ENCODE data around the gene MCCC2.
A peak's percentile ranks its signal among the peaks of the same experiment; 100 is the strongest.
"Not testable (repeated sequence)": the region's sequence is repeated elsewhere in the genome, so short reads cannot be mapped to it uniquely, and the experiment has no call there.

The MCCC2 gene

DNA sequence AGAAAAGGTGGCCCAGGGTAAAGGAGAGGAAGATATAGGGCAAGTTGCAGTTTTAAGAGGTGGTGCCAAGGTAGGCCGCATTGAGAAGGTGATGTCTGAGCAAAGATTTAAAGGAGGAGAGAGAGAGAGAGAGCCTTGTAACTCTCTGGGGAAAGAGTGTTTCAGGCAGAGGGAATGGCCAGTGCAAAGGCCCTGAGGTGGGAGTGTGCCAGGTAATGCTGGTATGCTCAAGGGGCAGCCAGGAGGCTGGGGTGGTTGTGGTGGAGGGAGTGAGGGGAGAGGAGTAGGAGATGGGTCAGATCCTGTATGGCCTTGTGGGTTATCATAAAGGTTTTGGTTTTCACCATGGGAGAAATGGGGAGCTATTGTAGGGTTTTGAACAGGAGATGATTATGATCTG, 9.9 kb downstream of the MCCC2 start:
- DNase-seq (ENCODE audit: low read depth in 2 of 2) = no peak

DNA sequence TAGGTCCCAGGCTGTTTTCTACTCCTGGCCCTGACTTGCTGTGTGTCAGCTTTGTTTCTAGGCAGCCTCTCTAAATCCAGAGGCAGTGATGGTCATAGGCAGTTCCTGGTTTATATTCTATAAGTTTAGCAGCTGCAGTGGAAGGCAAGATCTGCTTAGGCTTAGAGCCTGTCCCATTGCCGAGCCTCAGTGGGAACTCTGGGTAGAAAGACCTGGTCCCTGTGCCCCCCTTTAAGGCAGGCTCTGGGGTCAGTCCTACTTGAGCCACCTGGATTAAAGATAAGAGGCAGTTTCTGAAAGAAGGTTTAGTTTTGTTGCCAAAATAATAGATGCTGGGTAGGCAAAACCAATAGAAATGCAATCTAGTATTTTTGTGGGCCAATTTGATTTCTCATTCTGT, 13.6 kb downstream of the MCCC2 start:
- no peak for DNase-seq (ENCODE audit: low read depth in 2 of 2)

DNA sequence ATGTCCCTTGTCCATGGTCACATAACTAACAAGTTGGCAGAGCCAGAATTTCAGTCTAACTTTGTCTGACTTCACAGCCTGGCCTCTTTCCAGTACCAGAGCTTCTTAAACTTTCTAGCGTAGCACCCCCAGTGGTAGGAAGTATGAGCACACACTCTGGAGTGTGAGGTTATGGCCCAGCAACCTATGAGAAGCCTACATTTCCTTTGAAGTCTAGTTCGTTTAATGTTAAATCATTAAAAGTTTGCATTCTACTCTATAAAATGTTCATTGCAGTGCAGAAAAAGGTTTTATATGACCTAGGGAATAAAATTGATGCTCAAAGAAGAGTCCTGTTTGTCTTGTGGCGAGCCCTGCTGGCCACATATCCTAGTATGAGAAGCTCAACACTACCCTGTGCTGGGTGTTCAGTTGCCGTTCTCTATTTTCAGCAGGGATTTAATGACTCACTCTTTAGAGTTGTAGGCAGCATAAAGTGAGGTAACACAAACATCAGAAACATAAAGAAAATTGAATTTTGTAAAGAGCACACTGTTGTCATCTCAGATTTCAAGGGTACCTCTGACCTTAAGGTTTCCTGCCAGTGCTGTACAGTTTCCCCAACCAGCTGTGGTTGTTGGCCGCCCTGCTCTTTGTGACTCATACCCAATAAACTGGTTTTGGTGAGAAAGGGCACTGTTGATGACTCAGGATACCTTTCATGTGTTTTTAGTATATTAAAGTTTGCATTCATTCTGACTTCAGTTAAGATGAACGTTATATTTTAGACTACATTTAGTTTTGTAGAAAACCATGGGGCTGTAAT, 14.3 kb downstream of the MCCC2 start:
- peak; percentile 29 to 37 for DNase-seq (ENCODE audit: low read depth in 2 of 2)

DNA sequence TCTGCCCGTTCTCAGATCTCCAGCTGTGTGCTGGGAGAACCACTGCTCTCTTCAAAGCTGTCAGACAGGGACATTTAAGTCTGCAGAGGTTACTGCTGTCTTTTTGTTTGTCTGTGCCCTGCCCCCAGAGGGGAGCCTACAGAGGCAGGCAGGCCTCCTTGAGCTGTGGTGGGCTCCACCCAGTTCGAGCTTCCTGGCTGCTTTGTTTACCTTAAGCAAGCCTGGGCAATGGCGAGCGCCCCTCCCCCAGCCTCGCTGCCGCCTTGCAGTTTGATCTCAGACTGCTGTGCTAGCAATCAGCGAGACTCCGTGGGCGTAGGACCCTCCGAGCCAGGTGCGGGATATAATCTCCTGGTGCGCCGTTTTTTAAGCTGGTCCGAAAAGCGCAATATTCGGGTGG, 22.8 kb downstream of the MCCC2 start:
- DNase-seq (ENCODE audit: low read depth in 2 of 2) = not testable (repeated sequence)

DNA sequence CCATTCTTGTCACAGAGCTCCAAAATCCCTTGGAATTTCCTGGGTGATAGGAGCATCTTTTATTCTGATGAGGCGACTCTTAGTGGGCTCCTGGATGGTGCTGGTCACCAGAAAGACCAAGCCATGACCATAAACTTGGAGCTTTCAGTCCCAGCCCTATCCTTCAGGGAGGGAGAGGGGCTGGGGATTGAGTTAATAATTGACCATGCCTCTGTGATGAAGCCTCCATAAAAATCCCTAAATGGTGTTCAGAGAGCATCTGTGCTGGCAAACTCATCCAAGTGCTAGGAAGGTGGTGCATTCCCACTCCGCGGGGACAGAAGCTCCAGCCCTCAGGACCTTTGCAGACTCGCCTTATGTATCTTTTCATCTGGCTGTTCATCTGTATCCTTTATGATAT, 28.7 kb downstream of the MCCC2 start:
- no peak for DNase-seq (ENCODE audit: low read depth in 2 of 2)

DNA sequence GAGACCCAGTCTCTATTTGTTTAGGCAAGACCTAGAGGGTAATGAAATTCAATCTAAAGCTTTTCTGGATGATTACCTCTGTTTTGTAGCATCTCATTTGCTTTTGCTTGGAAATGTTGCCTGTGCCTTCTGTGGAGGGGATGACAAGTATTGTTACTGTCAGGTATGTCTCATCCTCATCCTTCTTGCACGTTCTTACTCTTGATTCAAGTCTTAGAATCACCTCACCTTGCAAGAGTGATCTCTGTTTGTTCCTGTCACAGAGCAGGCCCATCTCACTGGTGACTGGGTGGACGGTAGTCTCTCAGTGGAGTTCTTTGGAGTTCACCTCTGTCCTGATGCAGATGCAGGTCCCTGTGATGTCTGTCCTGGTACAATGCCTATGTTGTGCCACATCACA, 33.5 kb downstream of the MCCC2 start:
- no peak for DNase-seq (ENCODE audit: low read depth in 2 of 2)

DNA sequence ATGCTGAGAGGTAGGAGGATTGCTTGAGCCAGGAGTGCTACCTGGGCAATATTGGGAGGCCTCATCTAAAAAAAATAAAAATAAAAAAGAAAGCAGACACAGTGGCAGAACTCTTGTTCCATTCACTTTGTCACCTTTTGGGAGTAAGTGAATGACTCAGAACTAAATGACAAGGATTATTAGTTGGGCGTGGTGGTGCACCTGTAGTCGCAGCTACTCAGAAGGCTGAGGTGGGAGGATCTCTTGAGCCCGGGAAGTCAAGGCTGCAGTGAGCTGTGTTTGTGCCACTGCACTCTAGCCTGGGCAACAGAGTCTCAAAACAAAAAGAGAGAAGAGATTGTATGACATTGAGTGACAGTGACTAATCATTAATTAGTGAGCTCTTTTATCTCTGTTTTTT, 34.1 kb downstream of the MCCC2 start:
- DNase-seq (ENCODE audit: low read depth in 2 of 2) = no peak

DNA sequence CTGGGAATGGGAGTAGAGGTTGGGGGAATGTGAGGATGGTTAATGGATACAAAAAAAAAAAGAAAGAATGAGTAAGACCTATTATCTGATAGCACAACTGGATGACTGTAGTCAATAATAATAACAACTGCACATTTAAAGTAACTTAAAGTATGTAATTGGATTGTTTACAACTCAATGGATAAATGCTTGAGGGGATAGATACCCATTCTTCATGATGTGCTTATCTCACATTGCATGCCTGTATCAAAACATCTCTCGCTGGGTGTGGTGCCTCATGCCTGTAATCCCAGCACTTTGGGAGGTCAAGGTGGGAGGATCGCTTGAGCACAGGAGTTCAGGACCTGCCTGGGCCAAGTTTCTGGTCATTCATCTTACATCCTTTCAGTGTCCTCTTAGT, 34.6 kb downstream of the MCCC2 start:
- DNase-seq (ENCODE audit: low read depth in 2 of 2) = no peak

DNA sequence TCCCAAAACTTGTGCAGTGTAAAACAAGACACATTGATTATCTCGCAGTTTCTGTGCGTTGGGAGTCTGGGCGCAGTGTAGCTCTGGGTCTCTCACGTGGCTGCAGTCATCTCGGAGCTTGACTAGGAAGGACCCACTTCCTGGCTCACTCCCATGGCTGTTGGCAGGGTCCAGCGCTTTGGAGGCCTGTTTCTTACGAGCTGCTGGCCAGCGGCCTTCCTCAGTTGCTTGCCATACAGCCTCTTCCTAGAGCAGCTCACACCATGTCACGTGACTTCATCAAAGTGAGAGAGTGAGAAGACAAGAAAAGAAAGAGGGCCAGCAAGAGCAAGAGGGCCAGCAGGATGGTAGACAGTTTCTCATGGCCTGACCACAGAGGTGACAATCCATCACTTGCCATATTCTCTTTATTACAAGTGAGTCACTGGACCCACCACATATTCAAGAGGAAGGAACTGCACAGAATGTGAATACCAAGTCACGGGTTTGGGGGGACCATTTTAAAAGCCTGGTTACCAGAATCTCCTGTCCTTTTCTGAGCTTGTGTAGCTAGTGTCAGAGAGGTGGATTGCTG, 36.2 kb downstream of the MCCC2 start:
- DNase-seq (ENCODE audit: low read depth in 2 of 2) = no peak

DNA sequence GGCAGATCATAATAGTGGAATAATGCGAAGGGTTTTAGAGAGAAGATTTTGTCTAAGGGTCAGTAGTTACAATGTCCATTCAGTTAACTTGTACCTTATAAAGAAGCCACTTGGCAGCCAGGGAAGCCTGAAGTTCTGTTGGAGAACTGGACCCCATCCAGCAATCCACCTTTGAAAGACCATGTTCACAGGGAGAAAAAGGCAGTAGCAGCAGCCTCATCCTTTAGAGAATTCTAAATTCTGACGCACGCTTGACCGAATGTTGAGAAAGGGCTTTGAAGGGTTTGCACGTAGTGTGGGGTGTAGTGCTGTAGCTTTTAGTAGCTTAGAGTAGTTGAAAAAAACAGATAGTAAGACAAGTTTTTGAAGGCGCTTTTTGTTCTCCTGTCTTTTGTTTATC, 42.8 kb downstream of the MCCC2 start:
- no peak for DNase-seq (ENCODE audit: low read depth in 2 of 2)

DNA sequence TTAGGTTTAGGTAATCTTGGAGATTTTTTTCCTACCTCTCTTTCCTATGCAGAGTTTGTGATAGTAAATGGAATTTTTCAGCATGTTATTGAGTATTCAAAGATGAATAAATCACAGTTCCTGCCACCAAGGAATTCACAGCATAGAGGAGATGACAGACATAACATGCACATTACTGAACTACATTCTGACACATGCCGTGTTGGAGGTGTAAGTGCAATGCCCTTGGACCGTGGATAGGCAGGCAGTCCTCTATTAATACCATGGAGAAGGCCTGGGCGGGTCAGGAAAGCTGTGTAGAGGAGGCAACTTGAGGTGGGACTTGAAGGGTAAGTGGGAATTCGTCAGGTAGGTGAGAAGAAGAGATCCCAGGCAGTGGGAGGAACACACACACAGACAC, 43.9 kb downstream of the MCCC2 start:
- DNase-seq (ENCODE audit: low read depth in 2 of 2) = no peak

DNA sequence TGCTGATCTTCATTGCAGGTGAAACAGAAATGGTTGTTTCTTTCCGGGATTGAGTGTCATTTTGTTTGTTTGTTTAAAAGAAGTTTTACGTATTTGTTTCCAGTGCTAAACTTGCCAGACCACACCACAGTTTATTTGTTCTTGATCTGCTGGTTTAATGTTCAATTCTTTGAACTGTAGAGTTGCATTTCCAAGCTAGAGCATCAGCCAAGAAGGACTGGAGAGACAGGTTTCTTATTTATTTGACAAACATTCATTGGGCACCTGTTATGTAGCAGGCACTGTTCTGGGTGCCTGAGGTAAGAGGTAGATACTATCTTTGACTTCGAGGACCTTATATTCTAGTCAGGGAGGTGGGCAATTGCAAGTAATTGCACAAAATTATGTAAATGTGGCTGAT, 45.0 kb downstream of the MCCC2 start:
- DNase-seq (ENCODE audit: low read depth in 2 of 2) = no peak

DNA sequence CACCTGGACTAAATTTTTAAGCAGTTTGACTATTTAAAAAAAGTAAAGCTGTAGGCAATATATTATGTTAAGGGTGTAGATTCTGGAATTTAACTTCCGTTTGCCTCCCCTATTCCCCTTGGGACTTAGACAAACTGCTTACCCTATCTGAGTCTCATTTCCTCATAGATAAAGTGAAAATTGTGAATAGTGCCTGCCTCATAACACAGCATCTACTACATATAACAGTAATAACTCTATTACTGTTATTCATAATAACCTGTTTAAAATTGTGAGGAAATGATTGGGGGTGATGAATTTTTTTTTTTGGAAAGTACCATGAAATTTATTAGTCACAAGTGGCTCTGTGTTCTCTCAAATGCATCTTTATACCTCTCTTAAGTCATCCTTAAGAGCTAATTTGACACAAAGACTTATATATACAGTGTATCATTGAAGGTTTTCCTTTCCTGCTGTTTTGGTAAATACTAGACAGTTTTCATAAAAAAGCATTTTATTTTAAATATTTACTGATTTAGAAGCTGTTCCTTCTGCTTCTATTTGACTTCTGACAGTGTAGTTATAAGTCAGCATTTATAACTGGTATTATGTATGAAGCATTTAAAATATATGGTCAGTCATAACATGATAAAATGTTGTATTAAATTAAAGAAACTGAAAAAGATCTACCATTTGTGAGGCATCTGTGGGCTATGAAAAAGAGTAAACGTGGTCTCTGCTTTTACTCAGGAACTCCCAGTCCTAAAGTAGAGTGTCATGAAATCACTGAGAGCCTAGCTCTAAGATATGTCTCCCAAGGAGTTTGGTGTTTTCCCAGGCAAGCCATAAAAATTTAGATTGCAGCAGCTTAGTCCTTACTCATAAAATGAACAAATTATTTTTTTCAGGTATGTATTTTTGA, 46.4 kb downstream of the MCCC2 start:
- no peak for DNase-seq (ENCODE audit: low read depth in 2 of 2)

DNA sequence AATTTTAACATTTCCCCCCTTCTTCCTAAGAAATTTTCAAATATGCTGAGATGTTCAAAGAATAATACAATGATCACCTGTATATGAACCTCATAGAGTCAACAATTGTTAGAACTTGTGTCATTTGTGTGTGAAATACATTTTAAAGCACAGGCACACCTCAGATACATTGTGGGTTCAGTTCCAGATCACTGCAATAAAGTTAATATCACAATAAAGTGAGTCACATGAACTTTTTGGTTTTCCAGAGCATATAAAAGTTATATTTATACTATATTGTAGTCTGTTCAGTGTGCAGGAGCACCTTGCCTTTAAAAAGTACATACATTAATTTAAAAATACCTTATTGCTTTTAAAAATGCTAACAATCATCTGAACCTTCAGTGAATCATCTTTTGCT, 50.0 kb downstream of the MCCC2 start:
- DNase-seq (ENCODE audit: low read depth in 2 of 2) = no peak

DNA sequence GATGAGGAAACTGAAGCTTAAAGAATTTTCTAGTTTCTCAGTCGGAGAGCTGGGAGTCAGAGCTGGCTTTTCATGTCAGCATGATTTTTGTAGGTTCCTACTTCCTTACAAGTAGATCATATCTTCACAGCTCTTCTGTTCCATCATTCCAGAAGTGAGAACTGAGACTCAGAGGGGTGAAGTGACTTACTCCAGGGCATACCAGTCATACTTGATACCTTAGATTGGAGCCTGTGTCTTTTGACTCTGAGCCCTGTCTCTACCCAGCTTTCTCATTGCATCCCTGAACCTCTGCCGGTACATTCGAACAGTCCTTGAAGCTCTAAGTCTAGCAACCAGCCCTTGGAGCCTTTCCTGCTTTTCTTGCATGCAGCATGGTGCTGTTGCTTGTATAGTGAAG, 53.3 kb downstream of the MCCC2 start:
- no peak for DNase-seq (ENCODE audit: low read depth in 2 of 2)

DNA sequence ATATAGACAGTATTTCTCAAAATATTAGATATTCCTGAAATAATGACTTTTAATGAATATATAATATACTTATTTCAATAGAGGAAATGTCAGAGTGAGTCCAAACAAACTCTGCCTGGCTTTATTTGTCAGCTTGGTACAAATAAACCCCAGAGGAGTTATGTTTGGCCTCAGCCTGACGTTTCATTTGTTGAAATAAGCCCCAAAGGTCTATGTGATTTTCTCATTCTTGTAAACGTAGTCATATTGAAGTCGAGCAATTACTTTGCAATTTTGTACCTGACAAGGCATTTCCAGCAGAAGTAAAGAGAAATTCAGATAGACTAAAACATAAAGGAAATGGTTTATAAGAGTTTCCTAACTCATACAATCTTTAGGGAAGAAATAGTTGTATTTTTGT, 57.9 kb downstream of the MCCC2 start:
- DNase-seq (ENCODE audit: low read depth in 2 of 2) = no peak

DNA sequence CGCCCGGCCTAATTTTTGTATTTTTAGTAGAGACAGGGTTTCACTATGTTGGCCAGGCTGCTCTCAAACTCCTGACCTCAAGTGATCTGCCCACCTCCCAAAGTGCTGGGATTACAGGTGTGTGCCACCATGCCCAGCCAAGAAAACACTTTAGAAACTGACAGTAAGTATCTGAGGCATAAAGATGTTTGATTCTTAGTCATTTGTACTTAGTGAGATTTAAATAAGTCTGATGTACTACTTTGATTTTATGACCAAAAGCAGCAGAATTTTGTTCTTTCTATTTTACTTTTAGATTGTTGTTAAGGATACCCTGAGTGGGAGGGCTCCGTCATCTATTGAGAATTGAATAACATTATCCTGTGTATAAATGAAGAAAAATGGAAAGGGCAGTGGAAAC, 63.8 kb downstream of the MCCC2 start:
- not testable (repeated sequence) for DNase-seq (ENCODE audit: low read depth in 2 of 2)

DNA sequence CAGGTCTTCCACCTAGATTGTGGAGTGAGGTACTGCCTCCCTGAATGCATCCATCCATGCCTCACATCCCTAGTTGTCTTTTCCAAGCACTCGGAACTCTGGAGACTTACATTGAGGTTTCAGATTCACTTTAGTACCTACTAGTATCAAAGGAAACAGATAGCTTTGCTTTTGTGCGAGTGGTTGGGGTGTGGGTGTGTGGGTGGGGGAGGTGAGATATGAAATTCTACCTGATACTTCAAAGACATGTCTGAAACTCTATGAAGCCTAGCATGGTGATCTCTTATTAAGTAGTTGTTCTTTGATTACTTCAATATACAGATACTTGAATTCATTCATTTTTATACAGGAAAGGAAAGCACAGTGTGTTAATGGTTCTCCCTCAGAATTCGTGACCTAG, 64.4 kb downstream of the MCCC2 start:
- no peak for DNase-seq (ENCODE audit: low read depth in 2 of 2)

DNA sequence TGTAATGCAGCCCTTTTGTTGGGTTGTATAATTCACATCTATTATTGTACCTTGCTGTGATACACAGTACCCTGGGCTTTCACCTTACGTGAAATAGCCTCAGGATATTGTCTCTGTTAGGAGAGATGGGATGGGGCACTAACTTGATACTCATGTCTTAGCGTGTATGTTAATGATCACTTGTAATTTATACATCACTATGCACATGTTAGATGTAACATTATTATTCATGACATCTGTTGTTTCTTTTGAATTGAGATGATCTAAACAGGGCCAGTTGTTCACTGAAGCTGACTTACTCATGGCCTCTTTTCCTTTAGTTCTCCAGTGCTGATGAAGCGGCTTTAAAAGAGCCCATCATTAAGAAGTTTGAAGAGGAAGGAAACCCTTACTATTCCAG, 65.2 kb downstream of the MCCC2 start:
- no peak for DNase-seq (ENCODE audit: low read depth in 2 of 2)

DNA sequence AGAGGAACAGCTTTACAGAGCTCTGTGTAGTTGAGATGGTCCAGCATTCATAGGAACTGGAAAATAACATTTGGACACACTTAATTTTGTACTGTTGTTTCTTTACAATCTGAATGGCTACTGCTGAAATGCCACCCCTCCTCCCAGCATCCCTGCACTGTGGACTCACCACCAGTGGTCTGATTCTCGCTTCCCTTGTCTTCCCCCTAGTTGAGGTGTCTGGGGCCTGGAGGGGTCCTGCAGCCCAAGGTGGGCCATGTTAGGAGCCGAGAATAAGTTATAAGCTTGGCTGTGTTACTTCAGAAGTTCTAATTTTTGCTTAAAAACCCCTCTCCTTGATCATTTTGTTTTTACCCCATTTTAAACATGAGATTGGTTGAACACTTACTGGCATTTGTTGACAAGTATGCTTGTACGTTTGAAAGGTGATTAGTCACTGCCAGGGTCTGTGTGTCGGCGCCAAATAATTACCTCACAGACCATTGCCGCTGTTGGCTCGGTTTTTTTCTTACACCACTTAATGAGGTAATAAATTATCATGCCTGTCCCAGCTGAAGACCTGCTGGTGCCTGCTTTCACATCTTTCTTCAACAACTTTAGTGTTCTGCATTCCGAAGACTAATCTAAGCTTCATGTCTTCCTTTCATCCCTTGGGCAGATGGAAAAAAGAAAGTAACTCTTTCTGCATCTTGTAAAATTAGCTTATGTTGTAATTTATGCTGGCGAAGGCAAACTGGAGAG, 65.8 kb downstream of the MCCC2 start:
- no peak for DNase-seq (ENCODE audit: low read depth in 2 of 2)

DNA sequence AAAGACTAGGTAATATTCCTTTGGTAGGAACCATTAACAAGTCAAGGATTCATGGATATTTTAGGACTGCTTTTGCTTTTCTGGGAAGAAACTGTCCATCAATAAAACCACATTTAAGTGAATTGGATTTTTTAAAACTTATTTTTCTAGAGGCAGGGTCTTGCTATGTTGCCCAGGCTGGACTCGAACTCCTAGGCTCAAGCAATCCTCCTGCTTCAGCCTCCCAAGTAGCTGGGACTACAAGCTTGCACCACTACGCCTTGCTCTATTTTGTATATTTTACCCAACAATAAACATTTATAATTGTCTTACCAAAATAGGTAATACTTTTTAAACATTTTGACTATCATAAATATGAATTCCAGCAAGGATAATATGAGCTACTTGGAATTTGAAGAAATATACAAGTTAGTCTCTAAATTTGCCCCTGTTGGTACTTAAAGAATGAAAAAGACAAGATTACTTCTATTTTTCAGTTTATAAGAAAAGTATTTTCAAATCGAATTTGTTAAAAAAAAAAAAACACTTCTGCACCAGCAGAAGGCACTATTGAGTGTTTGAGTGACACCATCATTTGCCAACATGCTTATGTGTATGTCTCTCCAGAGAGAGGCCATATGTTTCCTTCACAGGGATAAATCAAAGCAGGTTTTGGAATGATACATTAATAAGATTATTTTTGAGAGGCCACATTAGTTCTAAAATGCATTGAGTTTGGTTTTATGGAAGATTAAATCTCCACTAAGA, 71.9 kb downstream of the MCCC2 start:
- DNase-seq (ENCODE audit: low read depth in 2 of 2) = no peak
